ENCODE measurements around the gene SRSF1. TPM values are rescaled to one million over a fixed set of nuclear protein-coding genes. Genes with fewer than 3 reads are reported as not detected.
A peak's percentile ranks its signal among the peaks of the same experiment; 100 is the strongest.

The SRSF1 gene
- total RNA-seq, 1 experiment from 2014 or later = 462 TPM

- no peak for TF ChIP-seq CTCF (conservative IDR thresholded peaks at IDR 0.05)
- Histone ChIP-seq H3K56ac (ENCODE audit: insufficient read length, low read depth, low read length) (no peak overlapping the region), H3K4me1 (ENCODE audit: insufficient read depth, low read length) (no peaks in the 10 kb centered on the region; the same call in 1 of the 2 replicates), H2BK15ac (ENCODE audit: low read depth, low read length) (no peak overlapping the region), H3K27me3 (ENCODE audit: insufficient read depth, low read length) (no peaks in the 10 kb centered on the region), H3K79me1 (ENCODE audit: insufficient read depth, low read depth, low read length, poor library complexity, severe bottlenecking) (peaks cover 6% of the 10 kb centered on the region), H3K27ac (ENCODE audit: insufficient read length, low read depth, low read length) (peak overlapping the region; percentile 20), H4K20me1 (ENCODE audit: control insufficient read depth, insufficient read depth, insufficient read length) (no peaks in the 10 kb centered on the region), H3K9me3 (ENCODE audit: control insufficient read depth, low read depth, low read length) (no peaks in the 10 kb centered on the region), H4K5ac (ENCODE audit: insufficient read length, low read depth, low read length) (no peak overlapping the region), H3K79me2 (ENCODE audit: insufficient read depth, low read length) (peaks cover 17% of the 10 kb centered on the region; the same call in 1 of the 2 replicates), H2BK12ac (ENCODE audit: insufficient read length, low read depth, low read length) (no peak overlapping the region), H2BK120ac (ENCODE audit: low read depth, low read length, poor library complexity, severe bottlenecking) (no peak overlapping the region), H2AFZ (ENCODE audit: low read length) (no peak overlapping the region), H2BK5ac (ENCODE audit: insufficient read length, low read length) (no peak overlapping the region), H3K9ac (ENCODE audit: extremely low read depth, insufficient read length, low read length) (peak overlapping the region; percentile 61), H3K18ac (ENCODE audit: insufficient read length, low read depth, low read length) (peak overlapping the region; percentile 35), H2AK5ac (ENCODE audit: insufficient read length, low read length) (no peak overlapping the region), H4K91ac (ENCODE audit: insufficient read length, low read depth, low read length) (no peak overlapping the region), H2BK20ac (ENCODE audit: low read depth, low read length, poor library complexity, severe bottlenecking) (no peak overlapping the region), H4K8ac (replicated peaks; ENCODE audit: insufficient read length, low read depth, low read length) (no peak overlapping the region), H3K4me2 (ENCODE audit: insufficient read depth, insufficient read length, low read length) (peak overlapping the region; percentile 80), H3K23me2 (ENCODE audit: insufficient read length, low read depth, low read length, poor library complexity, severe bottlenecking) (peaks cover 12% of the 10 kb centered on the region), H3T11ph (ENCODE audit: low read length) (no peak overlapping the region), H3K14ac (ENCODE audit: insufficient read depth, low read length) (peak overlapping the region; percentile 30; the same call in 1 of the 2 replicates), H3K4ac (ENCODE audit: low read depth, low read length) (no peak overlapping the region), H3K23ac (ENCODE audit: insufficient read length, low read depth, low read length) (no peak overlapping the region)
- DNase-seq = peak; percentile 82
- no peaks in the 10 kb centered on the region for H3K9me3 Mint-ChIP-seq
- no CpG with 5 or more reads among the region's 54 CpGs for WGBS (ENCODE audit: extremely low coverage, insufficient read length, low lambda C conversion rate)
- peak overlapping the region; percentile 85 to 90 for H3K4me3 Mint-ChIP-seq
- H3K4me1 Mint-ChIP-seq = peaks cover 42 to 49% of the 10 kb centered on the region in 2 experiments
- no peaks in the 10 kb centered on the region for H3K27me3 Mint-ChIP-seq (ENCODE audit: low read depth)
- H3K36me3 Mint-ChIP-seq (ENCODE audit: insufficient read depth in 1 of 3, low read depth in 3 of 3) = peaks cover 0 to 4% (median 0%) of the 10 kb centered on the region in 3 experiments; a peak in 4 of 7 replicates
- peak overlapping the region; percentile 91 to 97 (median 97) for H3K27ac Mint-ChIP-seq
Observed at GRCh38 chr17:57988301-57989250, 18.5 kb downstream of the SRSF1 start.

Measured in H9 (cell line).